K562 (cell line): ENCODE measurements around the gene APOL2. TPM values are rescaled to one million over a fixed set of nuclear protein-coding genes. Genes with fewer than 3 reads are reported as not detected.

Experiments used
- ATF1 ChIP-seq, 2 experiments: fragments of 450-650 bp in 1 of 2; IDR thresholded peaks; 2 replicates each; pipeline ENCODE4 v1.6.1; 2016; ENCODE audit warnings: missing compliant biosample characterization in 1 of 2, missing genetic modification characterization in 1 of 2
- BRCA1 ChIP-seq, 2 experiments: fragments of 450-650 bp in 1 of 2; sonication (generic) in 1 of 2; formaldehyde crosslinking in 1 of 2; IDR thresholded peaks; 2 replicates each; pipeline versions ENCODE4 v1.5.0 to v1.6.1; 2017 to 2020; ENCODE audit warnings: mild to moderate bottlenecking in 1 of 2, missing genetic modification reagents in 1 of 2
- CBFA2T3 ChIP-seq: fragments of 450-650 bp; IDR thresholded peaks from 2 replicates; pipeline ENCODE4 v1.6.1; 2017
- KDM5B ChIP-seq: fragments of 200-600 bp; sonication (generic); IDR thresholded peaks from 2 replicates; pipeline ENCODE4 v1.6.1; 2012; ENCODE audit warnings: low read depth, mild to moderate bottlenecking, moderate library complexity, low read length, control low read depth, inconsistent platforms; ENCODE audit not compliant: insufficient replicate concordance
- KLF13 ChIP-seq: fragments of 450-650 bp; IDR thresholded peaks from 2 replicates; pipeline ENCODE4 v1.6.1; 2016; ENCODE audit warnings: missing genetic modification characterization, low read depth, mild to moderate bottlenecking, missing compliant biosample characterization, moderate library complexity, borderline replicate concordance
- L3MBTL2 ChIP-seq: fragments of 450-650 bp; IDR thresholded peaks from 2 replicates; pipeline ENCODE4 v1.6.1; 2016; ENCODE audit warnings: mild to moderate bottlenecking, moderate library complexity
- MAFG ChIP-seq: fragments of 450-650 bp; conservative IDR thresholded peaks from 2 replicates; pipeline ENCODE4 v1.6.1; 2016; ENCODE audit warnings: missing genetic modification characterization, missing compliant biosample characterization
- NFYB ChIP-seq: IDR thresholded peaks from 2 replicates; pipeline ENCODE4 v1.6.1; 2011; ENCODE audit warnings: mild to moderate bottlenecking, moderate library complexity; ENCODE audit not compliant: insufficient read length; ENCODE audit errors: extremely low read depth
- NR2C2 ChIP-seq, 2 experiments: fragments of 200-800 bp in 1 of 2; sonication (Bioruptor generic) in 1 of 2; sonication (generic) in 1 of 2; formaldehyde crosslinking in 1 of 2; IDR thresholded peaks; 2 replicates each; pipeline versions ENCODE4 v1.6.1 to v1.8.0; 2016 to 2022; ENCODE audit warnings: mild to moderate bottlenecking in 1 of 2, missing compliant biosample characterization in 1 of 2, missing genetic modification characterization in 1 of 2, missing genetic modification reagents in 1 of 2
- RB1 ChIP-seq: fragments of 450-650 bp; IDR thresholded peaks from 2 replicates; pipeline ENCODE4 v1.6.1; 2017; ENCODE audit warnings: low read depth, mild to moderate bottlenecking
- ZC3H8 ChIP-seq: fragments of 450-650 bp; IDR thresholded peaks from 2 replicates; pipeline ENCODE4 v1.6.1; 2017
- polyA plus RNA-seq, 8 experiments: library from polyadenylated mRNA; depleted of rRNA in 4 of 8; stranded (reverse) in 5 of 8; unstranded in 3 of 8; fragments of >200 nt; fragmentation: Nextera tagmentation in 2 of 8; fragmentation: Illumina TruSeq in 1 of 8; extraction: Ambion mirVana in 2 of 8; extraction: Trizol in 1 of 8; gene quantifications; 2 replicates each; pipeline versions ENCODE4 v1.2.1 to v1.2.3, GENCODE V29; 2011 to 2014; ENCODE audit warnings: inconsistent platforms in 1 of 8, missing spikeins in 1 of 8
- total RNA-seq, 7 experiments: library from RNA; depleted of rRNA in 6 of 7; stranded (reverse); fragments of >200 nt in 6 of 7; fragmentation: Illumina TruSeq in 2 of 7; extraction: Trizol in 2 of 7; gene quantifications; 2 replicates each; pipeline versions ENCODE4 v1.2.1 to v1.2.3, GENCODE V29; 2011 to 2021; ENCODE audit warnings: low replicate concordance in 1 of 7
- TF ChIP-seq, protein P1 (sequence below): sonication (generic); formaldehyde crosslinking; IDR thresholded peaks from 2 replicates; pipeline ENCODE4 v1.8.0; 2022; ENCODE audit warnings: missing genetic modification reagents, mild to moderate bottlenecking, moderate library complexity, borderline replicate concordance
- TF ChIP-seq, protein P2 (sequence below), 2 experiments: fragments of 450-650 bp; conservative IDR thresholded peaks; 2 replicates each; pipeline ENCODE4 v1.6.1; 2017; ENCODE audit warnings: mild to moderate bottlenecking in 2 of 2, moderate library complexity in 2 of 2
- TF ChIP-seq, protein P3 (sequence below), 2 experiments: fragments of 450-650 bp in 1 of 2; sonication (generic) in 1 of 2; formaldehyde crosslinking in 1 of 2; IDR thresholded peaks; 2 replicates each; pipeline versions ENCODE4 v1.7.1 to v1.9.0; 2016 to 2022; ENCODE audit warnings: inconsistent platforms in 1 of 2, mild to moderate bottlenecking in 1 of 2, missing genetic modification reagents in 1 of 2

Gene APOL2
- total and polyA plus RNA-seq, 9 of the 15 experiments (the other 6 are each of a cell fraction or from before 2014, with no cell fraction given) = 2.7 to 10.6 (median 8.9) TPM

DNA sequence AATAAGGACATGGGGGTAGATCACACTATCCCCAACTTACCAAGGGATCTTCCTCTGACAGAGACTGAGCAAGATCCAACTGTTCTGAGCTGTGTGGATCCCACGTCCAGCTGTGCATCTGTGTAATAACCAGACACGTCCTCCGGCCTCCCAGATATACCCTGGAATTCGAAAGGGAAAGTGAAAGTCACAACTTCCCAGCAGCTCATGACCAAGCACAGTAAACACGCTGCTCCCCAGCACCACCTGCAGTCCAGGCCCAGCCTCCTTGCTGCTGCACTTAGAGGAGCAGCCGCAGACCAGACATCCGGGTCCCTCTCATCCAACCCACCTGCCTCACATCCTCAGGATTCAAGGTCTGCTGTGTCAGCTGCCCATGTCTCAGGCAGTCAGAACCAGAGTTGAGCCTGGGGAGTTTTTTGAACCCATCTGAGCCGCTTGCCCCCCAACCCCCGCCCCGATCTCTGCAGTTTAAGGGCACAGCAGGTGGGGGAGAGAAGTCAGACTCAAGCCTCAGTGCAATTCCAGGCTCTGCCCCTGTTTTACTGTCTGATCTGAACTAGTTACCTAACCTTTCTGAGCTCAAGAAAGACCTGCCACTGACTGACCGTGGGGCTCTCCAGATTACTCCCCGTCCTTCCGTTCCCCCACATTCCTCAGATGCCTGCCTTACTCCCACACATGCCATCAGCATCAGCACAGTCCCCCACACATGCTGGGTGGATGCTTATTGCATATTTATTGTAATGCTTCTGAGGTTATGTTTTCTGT lies at the start of gene APOL2 (continued):
- TF ChIP-seq RB1 (peak; percentile 55; the same call in 1 of the 2 replicates), KLF13 (no peak), ATF1 (CRISPR knock-in tag; IDR thresholded peaks at IDR 0.05) (no peak), ATF1 (tag; IDR thresholded peaks at IDR 0.05) (0 out of 2 replicates have a peak, but pooled peaks have one; percentile 10), CBFA2T3 (no peak), KDM5B (peak; percentile 20), L3MBTL2 (0 out of 2 replicates have a peak, but pooled peaks have one; percentile 17), NFYB (no peak), NR2C2 (CRISPR knock-in tag; IDR thresholded peaks at IDR 0.05) (no peak), NR2C2 (tag; IDR thresholded peaks at IDR 0.05) (0 out of 2 replicates have a peak, but pooled peaks have one; percentile 19), BRCA1 (IDR thresholded peaks at IDR 0.05) (no peak), BRCA1 (CRISPR knock-in tag; IDR thresholded peaks at IDR 0.05) (no peak), MAFG (tag) (peak; percentile 50), ZC3H8 (no peak)
- TF ChIP-seq, protein P1, sequence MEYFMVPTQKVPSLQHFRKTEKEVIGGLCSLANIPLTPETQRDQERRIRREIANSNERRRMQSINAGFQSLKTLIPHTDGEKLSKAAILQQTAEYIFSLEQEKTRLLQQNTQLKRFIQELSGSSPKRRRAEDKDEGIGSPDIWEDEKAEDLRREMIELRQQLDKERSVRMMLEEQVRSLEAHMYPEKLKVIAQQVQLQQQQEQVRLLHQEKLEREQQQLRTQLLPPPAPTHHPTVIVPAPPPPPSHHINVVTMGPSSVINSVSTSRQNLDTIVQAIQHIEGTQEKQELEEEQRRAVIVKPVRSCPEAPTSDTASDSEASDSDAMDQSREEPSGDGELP (CRISPR knock-in tag) = peak; percentile 89
- TF ChIP-seq, protein P2, sequence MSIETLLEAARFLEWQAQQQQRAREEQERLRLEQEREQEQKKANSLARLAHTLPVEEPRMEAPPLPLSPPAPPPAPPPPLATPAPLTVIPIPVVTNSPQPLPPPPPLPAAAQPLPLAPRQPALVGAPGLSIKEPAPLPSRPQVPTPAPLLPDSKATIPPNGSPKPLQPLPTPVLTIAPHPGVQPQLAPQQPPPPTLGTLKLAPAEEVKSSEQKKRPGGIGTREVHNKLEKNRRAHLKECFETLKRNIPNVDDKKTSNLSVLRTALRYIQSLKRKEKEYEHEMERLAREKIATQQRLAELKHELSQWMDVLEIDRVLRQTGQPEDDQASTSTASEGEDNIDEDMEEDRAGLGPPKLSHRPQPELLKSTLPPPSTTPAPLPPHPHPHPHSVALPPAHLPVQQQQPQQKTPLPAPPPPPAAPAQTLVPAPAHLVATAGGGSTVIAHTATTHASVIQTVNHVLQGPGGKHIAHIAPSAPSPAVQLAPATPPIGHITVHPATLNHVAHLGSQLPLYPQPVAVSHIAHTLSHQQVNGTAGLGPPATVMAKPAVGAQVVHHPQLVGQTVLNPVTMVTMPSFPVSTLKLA (conservative IDR thresholded peaks at IDR 0.05) = peak; percentile 86 to 93
- TF ChIP-seq, protein P3, sequence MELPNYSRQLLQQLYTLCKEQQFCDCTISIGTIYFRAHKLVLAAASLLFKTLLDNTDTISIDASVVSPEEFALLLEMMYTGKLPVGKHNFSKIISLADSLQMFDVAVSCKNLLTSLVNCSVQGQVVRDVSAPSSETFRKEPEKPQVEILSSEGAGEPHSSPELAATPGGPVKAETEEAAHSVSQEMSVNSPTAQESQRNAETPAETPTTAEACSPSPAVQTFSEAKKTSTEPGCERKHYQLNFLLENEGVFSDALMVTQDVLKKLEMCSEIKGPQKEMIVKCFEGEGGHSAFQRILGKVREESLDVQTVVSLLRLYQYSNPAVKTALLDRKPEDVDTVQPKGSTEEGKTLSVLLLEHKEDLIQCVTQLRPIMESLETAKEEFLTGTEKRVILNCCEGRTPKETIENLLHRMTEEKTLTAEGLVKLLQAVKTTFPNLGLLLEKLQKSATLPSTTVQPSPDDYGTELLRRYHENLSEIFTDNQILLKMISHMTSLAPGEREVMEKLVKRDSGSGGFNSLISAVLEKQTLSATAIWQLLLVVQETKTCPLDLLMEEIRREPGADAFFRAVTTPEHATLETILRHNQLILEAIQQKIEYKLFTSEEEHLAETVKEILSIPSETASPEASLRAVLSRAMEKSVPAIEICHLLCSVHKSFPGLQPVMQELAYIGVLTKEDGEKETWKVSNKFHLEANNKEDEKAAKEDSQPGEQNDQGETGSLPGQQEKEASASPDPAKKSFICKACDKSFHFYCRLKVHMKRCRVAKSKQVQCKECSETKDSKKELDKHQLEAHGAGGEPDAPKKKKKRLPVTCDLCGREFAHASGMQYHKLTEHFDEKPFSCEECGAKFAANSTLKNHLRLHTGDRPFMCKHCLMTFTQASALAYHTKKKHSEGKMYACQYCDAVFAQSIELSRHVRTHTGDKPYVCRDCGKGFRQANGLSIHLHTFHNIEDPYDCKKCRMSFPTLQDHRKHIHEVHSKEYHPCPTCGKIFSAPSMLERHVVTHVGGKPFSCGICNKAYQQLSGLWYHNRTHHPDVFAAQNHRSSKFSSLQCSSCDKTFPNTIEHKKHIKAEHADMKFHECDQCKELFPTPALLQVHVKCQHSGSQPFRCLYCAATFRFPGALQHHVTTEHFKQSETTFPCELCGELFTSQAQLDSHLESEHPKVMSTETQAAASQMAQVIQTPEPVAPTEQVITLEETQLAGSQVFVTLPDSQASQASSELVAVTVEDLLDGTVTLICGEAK (IDR thresholded peaks at IDR 0.05) = peak; percentile 83
- TF ChIP-seq, protein P3 (CRISPR knock-in tag; IDR thresholded peaks at IDR 0.05) = no peak
